Psoas muscle (tissue), 8 donors: ENCODE data around the gene GINM1. TPM values are rescaled to one million over a fixed set of nuclear protein-coding genes. Genes with fewer than 3 reads are reported as not detected.

Experiments
- ATAC-seq, 4 donors: fragments of 200-7000 bp; cut with Tn5 transposase; one replicate each; pipeline ENCODE4 v1.9.1; 2020; ENCODE audit warnings: moderate library complexity in 3 of 4, mild to moderate bottlenecking in 2 of 4
- DNase-seq, 2 donors: peaks; one replicate each; pipeline ENCODE4 v3.0.0-alpha.2; 2020
- H3K27ac ChIP-seq: fragments of 200-600 bp; one replicate; pipeline ENCODE4 v1.8.0; 2022
- H3K27me3 ChIP-seq, 3 donors: fragments of 200-600 bp in 1 of 3; one replicate each; pipeline versions ENCODE4 v1.6.1 to v1.8.0; 2013 to 2022; ENCODE audit warnings: low read length in 2 of 3, mild to moderate bottlenecking in 2 of 3, moderate library complexity in 1 of 3; ENCODE audit not compliant: insufficient read depth in 3 of 3
- H3K36me3 ChIP-seq, 2 donors: fragments of 200-600 bp in 1 of 2; one replicate each; pipeline versions ENCODE4 v1.6.1 to v1.8.0; 2013 to 2022; ENCODE audit warnings: low read depth in 1 of 2, mild to moderate bottlenecking in 1 of 2, moderate library complexity in 1 of 2; ENCODE audit not compliant: insufficient read depth in 1 of 2
- H3K4me1 ChIP-seq: fragments of 200-600 bp; one replicate; pipeline ENCODE4 v1.8.0; 2022
- H3K4me3 ChIP-seq: fragments of 200-600 bp; one replicate; pipeline ENCODE4 v1.8.0; 2022; ENCODE audit warnings: mild to moderate bottlenecking
- H3K9me3 ChIP-seq: fragments of 200-600 bp; one replicate; pipeline ENCODE4 v1.8.0; 2022
- WGBS, 3 donors: extraction: QIAGEN DNeasy Blood & Tissue Kit; methylation state at CpG; one replicate each; pipeline versions ENCODE4 v1.1.6 to v1.1.7; 2013; 5-methylcytosine and 5-hydroxymethylcytosine counted together
- intact Hi-C, 2 donors: fragments of 100-400 bp; cut with DNase I; formaldehyde crosslinking; loops; one replicate each; pipeline versions ENCODE4 v1.11.0 to v1.14.2; 2022
- polyA plus RNA-seq, 3 donors: library from polyadenylated mRNA; stranded (reverse); fragments of 200-250 nt; gene quantifications; one replicate each; pipeline ENCODE4 v1.2.3, GENCODE V29; 2013
- total RNA-seq, 4 donors: library from RNA; stranded (reverse); fragmentation: NEBNext Ultra II Directional in 2 of 4; extraction: Animal tissue kit (Norgen Biotek cat#: 25700) in 2 of 4; gene quantifications; one replicate each; pipeline versions ENCODE4 v1.2.1 to v1.2.4, GENCODE V29; 2021 to 2023
- TF ChIP-seq, protein P1 (sequence below): fragments of 200-600 bp; IDR thresholded peaks from one replicate; pipeline ENCODE4 v1.8.0; 2022; ENCODE audit warnings: antibody characterized with exemption
- donor health status: healthy with polysubstance abuse.
- donor health status: DM: no; HTN: no; CAD: no; lungs with moderate emphysema.
- donor health status: Bipolar disorder and iron deficiency.
- donor health status: healthy.
- donor health status: DM: yes; HTN: yes; CAD: no.
- donor health status: DM: no; HTN: no; CAD: no.
- donor health status: DM: no; HTN: no; CAD: no.
- donor health status: DM: yes; HTN: yes; CAD: no.

GINM1 gene
- total and polyA plus RNA-seq, 7 donors, result 25.9 to 39.0 (median 30.7) TPM

DNA sequence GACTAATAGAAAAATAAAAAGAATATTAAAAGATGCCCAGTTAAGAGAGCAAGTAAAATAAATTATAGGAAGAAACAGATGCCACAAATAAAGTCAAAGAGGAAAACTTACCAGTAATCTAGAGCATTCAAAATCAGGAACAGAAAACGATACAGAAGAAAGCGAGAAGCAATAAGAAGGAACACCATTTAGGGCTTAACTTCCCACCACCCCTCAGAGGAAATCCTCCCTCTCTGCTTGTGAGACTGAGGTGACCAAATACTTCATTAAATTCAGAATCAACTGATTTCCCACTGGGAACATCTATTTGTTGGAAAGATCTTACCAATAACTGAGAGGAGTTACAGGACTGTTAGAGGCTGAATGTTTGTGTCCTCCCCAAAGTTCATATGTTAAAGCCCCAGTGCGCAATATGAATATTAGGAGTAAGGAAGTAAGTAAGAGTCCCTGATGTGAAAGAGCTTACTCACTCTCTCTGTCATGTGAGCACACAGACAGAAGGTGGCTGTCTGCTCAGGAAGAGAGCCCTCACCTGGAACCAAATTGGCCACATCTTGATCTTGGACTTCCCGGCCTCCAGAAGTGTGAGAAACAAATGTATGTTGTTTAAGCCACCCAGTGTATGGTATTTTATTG, 62.8 kb downstream of the GINM1 start:
- DNase-seq, result no peak
- no peak for ATAC-seq
- 92 to 94% (median 94%) methylated on average over 4 of the region's 4 CpGs for WGBS, 3 donors
- no peaks in the 10 kb centered on the region for H3K27me3 ChIP-seq
- H3K27ac ChIP-seq, result no peak overlapping the region
- peaks cover 7 to 64% of the 10 kb centered on the region in 2 donors for H3K36me3 ChIP-seq
- TF ChIP-seq, protein P1, sequence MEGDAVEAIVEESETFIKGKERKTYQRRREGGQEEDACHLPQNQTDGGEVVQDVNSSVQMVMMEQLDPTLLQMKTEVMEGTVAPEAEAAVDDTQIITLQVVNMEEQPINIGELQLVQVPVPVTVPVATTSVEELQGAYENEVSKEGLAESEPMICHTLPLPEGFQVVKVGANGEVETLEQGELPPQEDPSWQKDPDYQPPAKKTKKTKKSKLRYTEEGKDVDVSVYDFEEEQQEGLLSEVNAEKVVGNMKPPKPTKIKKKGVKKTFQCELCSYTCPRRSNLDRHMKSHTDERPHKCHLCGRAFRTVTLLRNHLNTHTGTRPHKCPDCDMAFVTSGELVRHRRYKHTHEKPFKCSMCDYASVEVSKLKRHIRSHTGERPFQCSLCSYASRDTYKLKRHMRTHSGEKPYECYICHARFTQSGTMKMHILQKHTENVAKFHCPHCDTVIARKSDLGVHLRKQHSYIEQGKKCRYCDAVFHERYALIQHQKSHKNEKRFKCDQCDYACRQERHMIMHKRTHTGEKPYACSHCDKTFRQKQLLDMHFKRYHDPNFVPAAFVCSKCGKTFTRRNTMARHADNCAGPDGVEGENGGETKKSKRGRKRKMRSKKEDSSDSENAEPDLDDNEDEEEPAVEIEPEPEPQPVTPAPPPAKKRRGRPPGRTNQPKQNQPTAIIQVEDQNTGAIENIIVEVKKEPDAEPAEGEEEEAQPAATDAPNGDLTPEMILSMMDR, result no peak
- no peaks in the 10 kb centered on the region for H3K9me3 ChIP-seq
- H3K4me3 ChIP-seq, result no peak overlapping the region
- no peaks in the 10 kb centered on the region for H3K4me1 ChIP-seq
- intact Hi-C loops, result no loop called here

DNA sequence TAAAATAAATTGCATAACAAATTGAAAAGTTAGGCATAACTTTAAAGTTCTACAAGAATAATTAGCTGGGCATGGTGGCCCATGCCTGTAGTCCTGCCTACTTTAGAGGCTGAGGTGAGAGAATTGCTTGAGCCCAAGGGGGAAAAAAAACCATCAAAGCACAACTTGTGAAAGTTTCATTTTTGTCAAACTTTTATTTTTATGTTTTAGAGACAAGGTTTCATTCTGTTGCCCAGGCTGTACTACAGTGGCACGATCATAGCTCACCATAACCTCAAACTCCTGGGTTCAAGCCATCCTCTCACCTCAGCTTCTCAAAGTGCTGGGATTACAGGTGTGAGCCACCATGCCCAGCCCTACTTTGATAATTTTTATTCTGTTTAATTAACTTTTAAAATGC, 68.1 kb downstream of the GINM1 start:
- no peaks in the 10 kb centered on the region for H3K27me3 ChIP-seq
- TF ChIP-seq, protein P1, result no peak
- DNase-seq (no peak), ATAC-seq (no peak)
- no peak overlapping the region for H3K4me3 ChIP-seq
- intact Hi-C loops, result loop anchor here in 1 of 2 donors (10.0 kb wide), 1 partner anchor 60 kb away; no protein-coding TSS in a partner anchor
- no peaks in the 10 kb centered on the region for H3K9me3 ChIP-seq
- 93 to 97% (median 96%) methylated on average over 1 of the region's 1 CpG for WGBS, 3 donors
- H3K27ac ChIP-seq, result no peak overlapping the region
- no peaks in the 10 kb centered on the region for H3K4me1 ChIP-seq
- peaks cover 8 to 69% of the 10 kb centered on the region in 2 donors for H3K36me3 ChIP-seq

DNA sequence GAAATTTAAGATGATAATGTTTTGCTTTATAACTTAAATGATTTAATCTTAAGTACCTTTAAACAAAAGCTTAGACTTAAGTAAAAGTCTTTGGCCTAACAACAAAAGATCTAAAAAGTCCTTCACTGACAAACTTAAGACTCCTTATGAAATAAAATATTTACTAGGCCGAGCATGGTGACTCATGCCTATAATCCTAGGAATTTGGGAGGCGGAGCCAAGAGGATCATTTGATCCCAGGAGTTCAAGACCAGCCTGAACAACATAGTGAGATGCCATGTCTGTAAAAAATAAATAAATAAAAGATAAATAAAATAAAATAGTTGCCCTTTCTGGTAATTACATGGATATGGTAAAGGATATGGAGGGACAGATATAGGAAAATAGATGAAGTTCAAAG, 69.9 kb downstream of the GINM1 start:
- intact Hi-C loops, result loop anchor here in 1 of 2 donors (10.0 kb wide), 1 partner anchor 61 kb away; no protein-coding TSS in a partner anchor
- WGBS, 3 donors, result 53 to 61% (median 55%) methylated on average over 2 of the region's 2 CpGs
- Histone ChIP-seq H3K36me3 (peaks cover 8 to 52% of the 10 kb centered on the region in 2 donors), H3K27me3 (no peaks in the 10 kb centered on the region), H3K4me1 (no peaks in the 10 kb centered on the region), H3K4me3 (no peak overlapping the region), H3K27ac (no peak overlapping the region), H3K9me3 (no peaks in the 10 kb centered on the region)
- TF ChIP-seq, protein P1, result no peak
- DNase-seq (no peak), ATAC-seq (peak in 3 of 4 donors; percentile 40 to 77 (median 55))

Other genes starting within 250 kb of the GINM1 start
- gene TAB2, start 248.7 kb upstream of the GINM1 start, total RNA-seq, result 10 to 100 TPM; 44.3 to 72.2 (median 63.7) TPM
- 10 to 100 TPM; 35.9 to 86.0 (median 54.4) TPM for gene TAB2, start 248.7 kb upstream of the GINM1 start, polyA plus RNA-seq
- gene SUMO4, start 166.1 kb upstream of the GINM1 start, total RNA-seq, result under 1 TPM; 0.26 to 0.42 (median 0.36) TPM
- gene SUMO4, start 166.1 kb upstream of the GINM1 start, polyA plus RNA-seq, result under 1 TPM in 1 of 3 donors, not detected in 2; 0.16 TPM
- under 1 TPM; 0.17 to 0.41 (median 0.26) TPM for gene ZC3H12D, start 81.4 kb upstream of the GINM1 start, total RNA-seq
- under 1 TPM; 0.17 to 0.28 (median 0.26) TPM for gene ZC3H12D, start 81.4 kb upstream of the GINM1 start, polyA plus RNA-seq
- 10 to 100 TPM; 14.7 to 32.4 (median 22.3) TPM for gene PPIL4, start 20.3 kb upstream of the GINM1 start, total RNA-seq
- gene PPIL4, start 20.3 kb upstream of the GINM1 start, polyA plus RNA-seq, result 1 to 10 TPM; 6.9 to 8.4 (median 8.3) TPM
- 10 to 100 TPM; 10.7 to 24.5 (median 16.4) TPM for gene KATNA1, start 82.3 kb downstream of the GINM1 start, total RNA-seq
- 10 to 100 TPM; 19.2 to 30.1 (median 29.1) TPM for gene KATNA1, start 82.3 kb downstream of the GINM1 start, polyA plus RNA-seq
- 10 to 100 TPM; 11.0 to 15.5 (median 13.9) TPM for gene LATS1, start 151.7 kb downstream of the GINM1 start, total RNA-seq
- 1 to 10 TPM; 3.4 to 8.3 (median 3.7) TPM for gene LATS1, start 151.7 kb downstream of the GINM1 start, polyA plus RNA-seq
- gene NUP43, start 180.2 kb downstream of the GINM1 start, total RNA-seq, result 10 to 100 TPM; 17.4 to 26.8 (median 22.1) TPM
- gene NUP43, start 180.2 kb downstream of the GINM1 start, polyA plus RNA-seq, result 10 to 100 TPM in 2 of 3 donors, 1 to 10 TPM in 1; 7.3 to 17.1 (median 14.1) TPM
- gene PCMT1, start 183.4 kb downstream of the GINM1 start, total RNA-seq, result 100 to 1,000 TPM; 124 to 179 (median 149) TPM
- 100 to 1,000 TPM; 159 to 613 (median 178) TPM for gene PCMT1, start 183.4 kb downstream of the GINM1 start, polyA plus RNA-seq